ENCODE data around the gene MYCBP.

- TF ChIP-seq SCRT1 (tag by site-specific recombination; IDR thresholded peaks at IDR 0.05; ENCODE audit: borderline replicate concordance) (no peak), CTCF (tag by site-specific recombination; IDR thresholded peaks at IDR 0.05) (no peak), ZNF121 (tag by site-specific recombination; IDR thresholded peaks at IDR 0.05) (no peak), KLF9 (tag by site-specific recombination; IDR thresholded peaks at IDR 0.05; ENCODE audit: low read depth) (no peak), REST (tag by site-specific recombination; IDR thresholded peaks at IDR 0.05) (no peak), ZNF76 (tag by site-specific recombination; IDR thresholded peaks at IDR 0.05; ENCODE audit: borderline replicate concordance, low read depth) (no peak), ZNF561 (tag by site-specific recombination; IDR thresholded peaks at IDR 0.05; ENCODE audit: borderline replicate concordance) (no peak), BCL6B (tag by site-specific recombination; IDR thresholded peaks at IDR 0.05) (no peak), ZNF146 (tag by site-specific recombination; IDR thresholded peaks at IDR 0.05) (no peak), TRIM28 (IDR thresholded peaks at IDR 0.05; ENCODE audit: borderline replicate concordance, low read length) (no peak), ZSCAN30 (tag by site-specific recombination; IDR thresholded peaks at IDR 0.05) (no peak), ZSCAN18 (tag by site-specific recombination; IDR thresholded peaks at IDR 0.05) (no peak), ZNF274 (IDR thresholded peaks at IDR 0.05; ENCODE audit: low read length) (no peak), ZNF274 (tag by site-specific recombination; IDR thresholded peaks at IDR 0.05; ENCODE audit: borderline replicate concordance) (no peak), ZSCAN23 (tag by site-specific recombination; IDR thresholded peaks at IDR 0.05) (no peak)
These were observed 58.1 kb downstream of the MYCBP start for GRCh38 chr1:38814984-38815464.
